Uterus (tissue), 2 donors: ENCODE measurements around the gene MAP3K6.

ENCODE experiments used
- POLR2A ChIP-seq, 2 donors: fragments of 450-650 bp; IDR thresholded peaks; one replicate each; pipeline ENCODE4 v1.6.1; 2016; ENCODE audit warnings: antibody characterized with exemption in 2 of 2, mild to moderate bottlenecking in 1 of 2, moderate library complexity in 1 of 2
- TF ChIP-seq, protein P1 (sequence below), 4 experiments: fragments of 200-600 bp in 2 of 4; fragments of 450-650 bp in 2 of 4; sonication (generic) in 2 of 4; IDR thresholded peaks; one replicate each; pipeline ENCODE4 v1.5.1; 2016 to 2019; ENCODE audit warnings: antibody characterized with exemption in 4 of 4, mild to moderate bottlenecking in 2 of 4, moderate library complexity in 1 of 4

GRCh38 chr1:27408151-27408550 is 41.4 kb upstream of the MAP3K6 start:
- TF ChIP-seq, protein P1, sequence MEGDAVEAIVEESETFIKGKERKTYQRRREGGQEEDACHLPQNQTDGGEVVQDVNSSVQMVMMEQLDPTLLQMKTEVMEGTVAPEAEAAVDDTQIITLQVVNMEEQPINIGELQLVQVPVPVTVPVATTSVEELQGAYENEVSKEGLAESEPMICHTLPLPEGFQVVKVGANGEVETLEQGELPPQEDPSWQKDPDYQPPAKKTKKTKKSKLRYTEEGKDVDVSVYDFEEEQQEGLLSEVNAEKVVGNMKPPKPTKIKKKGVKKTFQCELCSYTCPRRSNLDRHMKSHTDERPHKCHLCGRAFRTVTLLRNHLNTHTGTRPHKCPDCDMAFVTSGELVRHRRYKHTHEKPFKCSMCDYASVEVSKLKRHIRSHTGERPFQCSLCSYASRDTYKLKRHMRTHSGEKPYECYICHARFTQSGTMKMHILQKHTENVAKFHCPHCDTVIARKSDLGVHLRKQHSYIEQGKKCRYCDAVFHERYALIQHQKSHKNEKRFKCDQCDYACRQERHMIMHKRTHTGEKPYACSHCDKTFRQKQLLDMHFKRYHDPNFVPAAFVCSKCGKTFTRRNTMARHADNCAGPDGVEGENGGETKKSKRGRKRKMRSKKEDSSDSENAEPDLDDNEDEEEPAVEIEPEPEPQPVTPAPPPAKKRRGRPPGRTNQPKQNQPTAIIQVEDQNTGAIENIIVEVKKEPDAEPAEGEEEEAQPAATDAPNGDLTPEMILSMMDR (IDR thresholded peaks at IDR 0.05), result no peak
- no peak for TF ChIP-seq POLR2A (IDR thresholded peaks at IDR 0.05)
